ENCODE data around the gene CYBA. TPM values are rescaled to one million over a fixed set of nuclear protein-coding genes. Genes with fewer than 3 reads are reported as not detected.

CYBA gene
- total and polyA plus RNA-seq, 2 of the 13 experiments (the other 11 are each of a cell fraction or from before 2014, with no cell fraction given): 196 to 250 TPM

DNA sequence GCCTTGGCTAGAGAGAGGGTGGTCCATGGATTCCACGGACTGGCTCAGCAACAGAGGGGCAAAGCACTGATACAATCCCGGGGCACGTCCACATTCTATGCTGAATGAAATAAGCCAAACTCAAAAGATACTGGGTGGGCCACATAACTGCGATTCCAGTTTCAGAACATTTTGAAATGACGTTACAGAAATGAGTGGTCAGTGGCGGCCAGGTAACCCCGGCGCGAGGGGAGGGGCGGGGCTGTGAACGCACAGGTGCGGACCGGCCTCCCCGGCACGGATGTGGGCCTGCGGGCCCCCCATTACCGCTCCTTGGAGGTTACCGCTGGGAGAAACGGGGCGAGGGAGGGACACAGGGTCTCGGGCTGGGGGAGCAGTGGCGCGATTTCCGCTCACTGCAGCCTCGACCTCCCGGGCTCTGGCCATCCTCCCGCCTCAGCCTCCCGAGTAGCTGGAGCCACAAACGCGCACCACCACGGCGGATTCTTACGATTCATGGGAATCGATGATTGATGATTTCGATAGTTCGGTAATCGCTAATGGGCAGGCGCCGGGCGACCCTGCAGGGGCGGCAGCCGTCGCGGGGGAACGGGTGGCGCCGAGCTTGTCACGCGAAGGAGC is 11.5 kb upstream of the CYBA start (continued):
- TF ChIP-seq ZNF138 (CRISPR knock-in tag; IDR thresholded peaks at IDR 0.05; ENCODE audit: low read depth) (no peak; the same call in 1 of the 2 replicates), NFE2 (CRISPR knock-in tag; IDR thresholded peaks at IDR 0.05) (no peak), ZNF329 (CRISPR knock-in tag; IDR thresholded peaks at IDR 0.05; ENCODE audit: low read depth) (peak; percentile 91; the same call in 1 of the 2 replicates), ZNF724P (CRISPR knock-in tag; IDR thresholded peaks at IDR 0.05; ENCODE audit: borderline replicate concordance) (no peak; the same call in 1 of the 2 replicates), TFE3 (CRISPR knock-in tag; IDR thresholded peaks at IDR 0.05) (no peak), ZNF224 (CRISPR knock-in tag; IDR thresholded peaks at IDR 0.05) (peak; percentile 94), NR1H2 (CRISPR knock-in tag; IDR thresholded peaks at IDR 0.05; ENCODE audit: borderline replicate concordance, low read depth) (peak; percentile 72; the same call in 1 of the 2 replicates), ZNF430 (CRISPR knock-in tag; IDR thresholded peaks at IDR 0.05) (peak; percentile 52; the same call in 1 of the 2 replicates), ATF1 (CRISPR knock-in tag; IDR thresholded peaks at IDR 0.05) (no peak), ARNT (IDR thresholded peaks at IDR 0.05) (no peak), ZNF160 (CRISPR knock-in tag; IDR thresholded peaks at IDR 0.05) (no peak), ZNF354B (CRISPR knock-in tag; IDR thresholded peaks at IDR 0.05) (no peak), AHR (CRISPR knock-in tag; IDR thresholded peaks at IDR 0.05) (0 out of 2 replicates have a peak, but pooled peaks have one; percentile 15), PHF8 (CRISPR knock-in tag; IDR thresholded peaks at IDR 0.05) (0 out of 2 replicates have a peak, but pooled peaks have one; percentile 15), SKIL (CRISPR knock-in tag; IDR thresholded peaks at IDR 0.05; ENCODE audit: borderline replicate concordance) (0 out of 2 replicates have a peak, but pooled peaks have one; percentile 11), HNF4A (CRISPR knock-in tag; IDR thresholded peaks at IDR 0.05) (no peak), ZFP37 (CRISPR knock-in tag; IDR thresholded peaks at IDR 0.05; ENCODE audit: borderline replicate concordance) (no peak), TRIM24 (CRISPR knock-in tag; IDR thresholded peaks at IDR 0.05) (no peak), ZNF30 (CRISPR knock-in tag; IDR thresholded peaks at IDR 0.05) (no peak), ZNF563 (CRISPR knock-in tag; IDR thresholded peaks at IDR 0.05) (no peak), ZNF644 (CRISPR knock-in tag; IDR thresholded peaks at IDR 0.05; ENCODE audit: low read depth) (no peak)
- TF ChIP-seq, protein P1, sequence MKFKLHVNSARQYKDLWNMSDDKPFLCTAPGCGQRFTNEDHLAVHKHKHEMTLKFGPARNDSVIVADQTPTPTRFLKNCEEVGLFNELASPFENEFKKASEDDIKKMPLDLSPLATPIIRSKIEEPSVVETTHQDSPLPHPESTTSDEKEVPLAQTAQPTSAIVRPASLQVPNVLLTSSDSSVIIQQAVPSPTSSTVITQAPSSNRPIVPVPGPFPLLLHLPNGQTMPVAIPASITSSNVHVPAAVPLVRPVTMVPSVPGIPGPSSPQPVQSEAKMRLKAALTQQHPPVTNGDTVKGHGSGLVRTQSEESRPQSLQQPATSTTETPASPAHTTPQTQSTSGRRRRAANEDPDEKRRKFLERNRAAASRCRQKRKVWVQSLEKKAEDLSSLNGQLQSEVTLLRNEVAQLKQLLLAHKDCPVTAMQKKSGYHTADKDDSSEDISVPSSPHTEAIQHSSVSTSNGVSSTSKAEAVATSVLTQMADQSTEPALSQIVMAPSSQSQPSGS (CRISPR knock-in tag; IDR thresholded peaks at IDR 0.05): no peak
- TF ChIP-seq, protein P2, sequence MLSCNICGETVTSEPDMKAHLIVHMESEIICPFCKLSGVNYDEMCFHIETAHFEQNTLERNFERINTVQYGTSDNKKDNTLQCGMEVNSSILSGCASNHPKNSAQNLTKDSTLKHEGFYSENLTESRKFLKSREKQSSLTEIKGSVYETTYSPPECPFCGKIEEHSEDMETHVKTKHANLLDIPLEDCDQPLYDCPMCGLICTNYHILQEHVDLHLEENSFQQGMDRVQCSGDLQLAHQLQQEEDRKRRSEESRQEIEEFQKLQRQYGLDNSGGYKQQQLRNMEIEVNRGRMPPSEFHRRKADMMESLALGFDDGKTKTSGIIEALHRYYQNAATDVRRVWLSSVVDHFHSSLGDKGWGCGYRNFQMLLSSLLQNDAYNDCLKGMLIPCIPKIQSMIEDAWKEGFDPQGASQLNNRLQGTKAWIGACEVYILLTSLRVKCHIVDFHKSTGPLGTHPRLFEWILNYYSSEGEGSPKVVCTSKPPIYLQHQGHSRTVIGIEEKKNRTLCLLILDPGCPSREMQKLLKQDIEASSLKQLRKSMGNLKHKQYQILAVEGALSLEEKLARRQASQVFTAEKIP (CRISPR knock-in tag; IDR thresholded peaks at IDR 0.05; ENCODE audit: borderline replicate concordance): no peak
- TF ChIP-seq, protein P3, sequence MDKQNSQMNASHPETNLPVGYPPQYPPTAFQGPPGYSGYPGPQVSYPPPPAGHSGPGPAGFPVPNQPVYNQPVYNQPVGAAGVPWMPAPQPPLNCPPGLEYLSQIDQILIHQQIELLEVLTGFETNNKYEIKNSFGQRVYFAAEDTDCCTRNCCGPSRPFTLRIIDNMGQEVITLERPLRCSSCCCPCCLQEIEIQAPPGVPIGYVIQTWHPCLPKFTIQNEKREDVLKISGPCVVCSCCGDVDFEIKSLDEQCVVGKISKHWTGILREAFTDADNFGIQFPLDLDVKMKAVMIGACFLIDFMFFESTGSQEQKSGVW (CRISPR knock-in tag; IDR thresholded peaks at IDR 0.05; ENCODE audit: borderline replicate concordance): peak; percentile 48; the same call in 1 of the 2 replicates
